HTR-8/SVneo (cell line): ENCODE data around the gene IARS1.

Experiments
- DNase-seq: peaks from one replicate; pipeline ENCODE4 v3.0.0; 2011; ENCODE audit warnings: low spot score, mixed read lengths; ENCODE audit not compliant: insufficient read length
- FAIRE-seq: peaks from 2 replicates; lab custom pipeline; 2011; peaks lifted over from hg19 to GRCh38; lab: Jason Lieb, UNC

IARS1 gene

DNA sequence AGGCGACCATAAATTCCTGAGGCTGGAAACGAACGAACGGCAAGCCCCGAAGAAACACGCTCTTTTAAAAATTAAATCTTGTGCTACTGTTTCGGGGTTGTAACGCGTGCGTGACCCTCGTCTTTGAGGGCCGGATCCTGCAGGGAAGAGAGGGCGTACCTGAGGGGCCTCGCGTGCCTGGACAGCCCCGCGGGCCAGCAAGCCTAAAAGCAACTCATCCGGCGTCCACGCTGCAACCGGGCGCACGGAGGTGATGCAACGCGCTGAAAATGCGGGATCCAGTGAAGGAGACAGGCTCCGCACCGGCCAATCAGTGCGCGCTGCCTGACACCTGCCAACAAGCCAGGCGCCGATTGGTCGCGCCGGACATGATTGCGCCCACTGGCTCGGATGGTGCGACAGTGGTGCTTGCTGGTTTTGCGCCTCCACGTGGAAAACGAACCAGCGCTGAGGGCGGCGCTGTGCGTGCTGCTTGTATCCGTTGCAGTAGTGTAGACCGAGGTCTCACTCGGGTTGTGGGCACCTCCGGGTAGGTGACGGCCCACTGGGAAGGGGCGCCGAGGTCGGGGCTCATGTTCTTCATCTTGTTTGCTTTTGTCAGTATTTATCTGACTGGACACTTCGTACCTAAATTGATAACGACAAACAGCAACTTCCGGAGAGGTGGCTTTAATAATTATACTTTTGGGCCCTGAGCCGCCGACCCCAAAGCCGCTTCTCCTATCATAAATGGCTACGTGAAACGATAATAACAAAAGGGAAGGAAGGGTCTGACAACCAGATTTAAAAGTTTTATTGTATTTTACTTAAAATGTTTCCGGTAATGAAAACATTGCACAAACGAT is at the start of gene IARS1:
IARS1 (minus strand) TSS at position 246 of the 845 bp plus-strand sequence. CDS start 4,278 bp downstream, outside the sequence.
- FAIRE-seq (peak; percentile 87), DNase-seq (peak; percentile 97)

DNA sequence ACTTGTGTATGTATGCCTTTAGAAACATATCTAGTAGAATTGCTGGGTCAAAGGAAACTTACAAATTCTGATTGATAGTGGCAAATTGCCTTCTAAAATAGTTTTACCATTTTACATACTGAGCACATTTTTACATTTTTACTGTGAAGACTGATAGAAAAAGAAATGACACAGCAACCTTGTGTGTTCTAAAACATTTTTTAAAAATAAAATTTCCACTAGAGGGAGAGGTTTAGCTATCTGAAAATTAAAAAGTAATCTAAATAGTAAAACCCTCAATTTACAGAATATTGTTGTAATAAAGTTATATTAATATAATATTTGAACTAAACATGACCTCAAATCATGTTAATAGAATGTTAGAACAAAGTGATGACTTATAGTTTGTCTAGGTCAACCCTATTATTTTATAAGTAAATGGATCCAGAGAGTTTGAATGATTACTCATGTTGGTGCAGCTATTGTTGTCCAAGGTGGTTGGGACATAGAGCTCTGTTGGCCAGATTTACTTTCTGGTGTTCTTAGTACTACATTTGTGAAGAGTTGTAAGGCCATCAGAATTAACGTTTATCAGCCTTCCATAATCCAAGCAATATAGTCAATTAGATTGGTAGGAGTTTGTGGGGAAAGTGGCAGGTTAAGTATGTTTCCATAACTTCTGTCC is 49.5 kb upstream of the IARS1 start:
- no peak for DNase-seq

GRCh38 chr9:92341578-92341977 is 48.1 kb upstream of the IARS1 start:
- FAIRE-seq (no peak), DNase-seq (no peak)

More for the DNA sequence above, 49.5 kb upstream of the IARS1 start:
- FAIRE-seq: no peak

- DNase-seq: no peak
- no peak for FAIRE-seq
Measured at GRCh38 chr9:92333282-92333634, 39.8 kb upstream of the IARS1 start.

- DNase-seq: no peak
- no peak for FAIRE-seq
Measured at GRCh38 chr9:92332577-92333281, 39.2 kb upstream of the IARS1 start.

- peak; percentile 11 for DNase-seq
- FAIRE-seq: no peak
Measured at GRCh38 chr9:92328225-92328624, 34.7 kb upstream of the IARS1 start.

GRCh38 chr9:92327283-92327850 is 33.9 kb upstream of the IARS1 start:
- DNase-seq (no peak), FAIRE-seq (no peak)

DNA sequence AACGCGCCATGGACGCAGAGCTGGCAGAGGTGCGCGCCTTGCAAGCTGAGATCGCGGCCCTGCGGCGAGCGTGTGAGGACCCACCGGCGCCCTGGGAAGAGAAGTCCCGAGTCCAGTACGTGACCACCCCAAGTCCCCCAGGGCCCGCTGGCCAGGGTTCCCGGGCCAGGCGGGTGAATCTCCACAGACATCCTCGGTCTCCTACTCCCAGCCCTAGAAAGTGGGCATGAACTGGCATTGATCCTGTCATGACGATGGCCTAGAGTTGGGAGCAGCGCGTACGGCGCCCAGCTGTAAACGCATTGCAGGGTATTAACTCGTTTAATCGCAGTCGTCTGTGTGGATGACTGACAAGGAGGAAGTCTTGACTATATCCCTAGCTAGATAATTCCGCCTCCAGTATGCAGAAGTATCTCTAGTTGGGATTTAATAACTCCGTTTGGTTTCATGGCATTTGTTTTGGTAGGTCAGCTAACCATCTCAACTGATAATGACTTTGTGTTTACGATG is 32.5 kb upstream of the IARS1 start:
- no peak for FAIRE-seq
- no peak for DNase-seq

DNA sequence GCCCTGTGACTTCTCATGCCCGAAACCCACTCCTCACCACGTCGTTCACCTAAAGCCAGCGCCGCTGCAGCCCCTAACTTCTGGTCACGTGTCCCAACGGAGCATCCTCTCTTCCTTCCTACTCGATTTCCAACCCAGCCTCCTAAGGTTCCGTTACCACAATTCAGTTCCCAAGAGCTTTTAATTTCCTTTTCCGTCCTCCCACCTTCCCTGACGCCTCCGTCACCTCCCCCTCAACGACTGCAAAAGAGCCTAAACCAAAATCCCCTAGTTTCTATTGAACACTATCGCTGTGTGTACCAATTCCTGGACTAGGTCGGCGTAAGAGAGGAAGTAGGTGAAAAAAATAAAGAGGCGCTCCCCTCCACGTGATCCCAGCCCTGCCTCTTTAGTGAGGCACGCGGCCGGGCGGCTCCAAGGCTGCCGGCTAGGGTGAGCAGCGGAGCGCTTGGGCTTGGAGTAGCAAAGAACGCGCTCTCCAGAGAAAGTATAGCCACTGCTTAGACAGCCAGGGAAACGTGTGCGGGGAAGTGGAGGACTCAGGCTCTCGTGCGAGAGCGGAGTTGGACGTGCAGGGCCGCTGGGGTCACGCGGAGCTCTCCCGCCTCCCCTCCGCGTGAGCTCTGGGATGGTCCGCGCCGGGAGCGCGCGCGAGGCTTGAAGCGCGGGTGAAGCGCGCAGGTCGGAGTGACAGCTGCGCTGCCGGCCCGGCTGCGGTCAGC is 31.9 kb upstream of the IARS1 start, which contains the start of the genes CENPP and NOL8:
CENPP (plus strand) TSS at position 685 of the 722 bp plus-strand sequence.
NOL8 (minus strand) TSS at position 82 of the 722 bp plus-strand sequence. CDS start 1,189 bp downstream, outside the sequence.
- FAIRE-seq (no peak), DNase-seq (peak; percentile 81)

DNA sequence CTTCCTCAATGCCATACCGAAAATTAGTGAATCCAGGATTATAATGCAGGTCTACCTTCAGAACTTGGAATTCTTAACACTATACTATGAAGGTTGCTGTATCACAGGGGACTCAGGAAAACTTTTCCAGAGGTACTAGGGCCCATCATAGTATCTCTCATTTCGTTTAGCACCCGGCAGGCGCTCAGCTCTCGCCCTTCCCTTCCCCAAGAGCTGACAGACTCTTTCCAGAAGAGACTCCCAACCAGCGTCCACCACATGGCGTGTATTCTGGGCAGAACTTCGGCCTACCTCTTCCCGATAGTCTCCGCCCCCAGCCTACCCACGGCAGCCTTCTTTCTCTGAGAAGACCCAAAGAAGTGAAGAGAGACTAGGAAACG is 31.4 kb upstream of the IARS1 start:
- FAIRE-seq (no peak), DNase-seq (peak; percentile 31)

DNA sequence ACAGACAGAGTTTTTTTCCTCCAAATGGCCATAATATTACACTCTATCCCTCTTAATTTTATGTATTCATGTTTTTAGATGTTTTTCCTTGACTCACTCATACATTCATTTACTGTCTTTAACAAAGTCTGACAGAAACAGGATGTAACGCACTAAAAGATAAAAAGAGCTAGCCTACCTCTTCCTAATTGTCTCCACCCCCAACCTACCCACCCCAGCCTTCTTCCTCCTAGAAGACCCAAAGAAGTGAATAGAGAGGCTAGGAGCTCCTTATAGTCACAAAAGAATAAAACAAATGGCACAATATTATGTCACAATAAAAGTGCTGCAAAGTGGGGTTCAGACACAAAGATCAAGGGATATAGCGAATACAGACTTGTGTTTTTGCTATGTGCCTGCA is 30.9 kb upstream of the IARS1 start:
- no peak for FAIRE-seq
- no peak for DNase-seq

DNA sequence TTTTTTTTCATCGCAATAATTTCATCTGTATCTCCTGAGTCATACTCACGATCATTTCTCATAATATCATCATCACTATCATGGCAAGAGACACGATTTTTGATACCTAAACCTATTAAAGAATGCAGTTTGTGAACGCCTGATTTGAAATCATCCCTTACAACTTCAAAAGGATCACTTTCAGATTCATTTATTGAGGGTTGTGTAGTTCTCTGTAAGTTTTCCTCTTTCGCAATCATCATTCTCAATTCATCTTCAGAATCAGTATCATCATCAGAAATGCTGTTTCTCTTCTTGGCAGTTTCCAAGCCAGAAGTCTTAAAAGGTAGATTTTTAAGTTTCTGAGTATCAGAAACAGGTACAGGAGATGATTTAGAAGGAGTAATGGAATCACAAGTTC is 22.0 kb upstream of the IARS1 start:
- DNase-seq: no peak
- FAIRE-seq: no peak

- DNase-seq: no peak
- no peak for FAIRE-seq
Measured at GRCh38 chr9:92313624-92314012, 20.1 kb upstream of the IARS1 start.

DNA sequence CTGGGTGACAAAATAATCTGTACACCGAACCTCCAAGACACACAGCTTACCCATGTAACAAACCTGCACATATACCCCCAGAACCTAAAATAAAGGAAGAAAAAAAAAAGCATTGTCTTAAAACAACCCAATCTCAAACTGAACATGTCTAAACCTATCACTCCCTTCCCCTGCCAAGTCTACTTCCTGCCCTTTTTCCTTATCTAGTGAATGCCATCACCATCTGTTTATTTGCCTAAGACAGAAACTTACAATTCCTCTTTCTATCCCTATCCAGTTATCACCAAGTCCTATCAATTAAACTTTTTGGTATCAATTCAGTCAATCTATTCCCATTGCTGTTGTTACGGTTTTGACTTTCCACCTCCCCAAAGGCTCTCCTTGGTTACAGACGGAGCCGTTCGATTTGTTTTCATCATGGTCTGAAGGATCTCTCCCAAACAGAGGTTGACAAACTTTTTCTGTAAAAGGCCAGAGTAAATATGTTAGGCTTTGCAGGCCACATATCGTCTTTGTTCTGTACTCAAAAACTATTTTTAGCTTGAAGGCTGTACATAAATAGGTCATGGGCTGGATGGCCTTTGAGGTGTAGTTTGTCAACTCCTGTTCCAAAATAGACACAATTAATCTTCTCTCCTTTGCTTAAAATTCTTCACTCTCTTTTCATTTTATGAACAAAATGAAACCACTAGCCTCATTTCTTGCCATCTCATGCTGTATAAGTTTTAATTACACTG is 19.6 kb upstream of the IARS1 start:
- FAIRE-seq: no peak

GRCh38 chr9:92310562-92310961 is 17.1 kb upstream of the IARS1 start:
- DNase-seq (no peak), FAIRE-seq (no peak)

More for the DNA sequence above, 19.6 kb upstream of the IARS1 start:
- DNase-seq: no peak

GRCh38 chr9:92308893-92309292 is 15.4 kb upstream of the IARS1 start:
- no peak for FAIRE-seq
- no peak for DNase-seq

- DNase-seq (no peak), FAIRE-seq (no peak)
Measured at GRCh38 chr9:92300936-92301335, 7.4 kb upstream of the IARS1 start.

DNA sequence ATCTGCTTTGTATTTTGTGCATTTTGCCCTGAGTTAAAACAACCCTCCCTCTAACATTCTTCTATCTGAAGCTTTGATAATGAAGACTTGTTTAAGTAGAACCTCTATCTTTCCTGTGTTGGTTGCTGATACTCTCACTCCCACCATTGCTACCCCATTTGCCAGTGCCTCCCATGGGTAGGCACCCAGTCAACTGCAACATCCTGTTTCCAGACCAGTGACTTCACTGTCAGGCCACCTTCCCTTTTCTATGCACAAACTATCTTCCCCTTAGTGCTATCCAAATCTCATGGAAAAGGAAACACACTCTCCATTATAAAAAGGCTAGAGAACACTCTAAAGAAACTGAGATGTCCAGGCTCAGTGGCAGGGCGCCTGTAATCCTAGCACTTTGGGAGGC is 5.6 kb upstream of the IARS1 start:
- DNase-seq: no peak
- no peak for FAIRE-seq

DNA sequence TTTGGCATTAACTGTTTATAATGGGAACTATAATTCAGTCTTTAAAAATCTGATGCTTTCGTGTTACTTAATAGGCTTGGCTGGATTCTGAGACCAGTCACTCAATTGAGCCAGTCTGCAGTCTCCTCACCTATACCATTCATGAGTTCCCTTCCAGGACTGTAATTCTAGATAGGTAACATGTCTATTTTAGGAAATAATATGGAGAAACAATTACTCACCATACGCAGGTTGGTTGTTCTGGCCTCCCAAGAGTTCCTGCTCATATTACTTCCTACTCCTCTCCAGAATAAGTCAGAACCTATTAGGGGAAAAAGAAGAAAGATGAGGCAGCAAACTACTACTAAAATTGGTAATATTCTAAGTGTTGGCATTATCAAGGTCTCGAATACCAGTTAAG is 4.5 kb upstream of the IARS1 start:
- no peak for DNase-seq
- FAIRE-seq: no peak
